GM20431 (cell line): ENCODE results near the gene SBDS.

ENCODE experiments used
- in situ Hi-C: fragments of 300-500 bp; cut with MseI, MboI; formaldehyde crosslinking; loops from one replicate; pipeline ENCODE4 v1.15.0; 2020; ENCODE audit warnings: low sequenced_read_pairs; ENCODE audit not compliant: unreplicated experiment

SBDS gene

GRCh38 chr7:66948480-66949109 lies 46.8 kb downstream of the SBDS start:
- in situ Hi-C loops, result no loop called here

- in situ Hi-C loops, result no loop called here
Observed at GRCh38 chr7:66946545-66946944, 48.8 kb downstream of the SBDS start.

GRCh38 chr7:66939325-66939724 lies 56.1 kb downstream of the SBDS start:
- in situ Hi-C loops, result no loop called here

- in situ Hi-C loops, result no loop called here
Observed at GRCh38 chr7:66937940-66938339, 57.4 kb downstream of the SBDS start.
